Measurements from ENCODE around the gene MPC2. TPM values are rescaled to one million over a fixed set of nuclear protein-coding genes. Genes with fewer than 3 reads are reported as not detected.

The MPC2 gene
- total and polyA plus RNA-seq, 7 donors: 94.0 to 207 (median 153) TPM

DNA sequence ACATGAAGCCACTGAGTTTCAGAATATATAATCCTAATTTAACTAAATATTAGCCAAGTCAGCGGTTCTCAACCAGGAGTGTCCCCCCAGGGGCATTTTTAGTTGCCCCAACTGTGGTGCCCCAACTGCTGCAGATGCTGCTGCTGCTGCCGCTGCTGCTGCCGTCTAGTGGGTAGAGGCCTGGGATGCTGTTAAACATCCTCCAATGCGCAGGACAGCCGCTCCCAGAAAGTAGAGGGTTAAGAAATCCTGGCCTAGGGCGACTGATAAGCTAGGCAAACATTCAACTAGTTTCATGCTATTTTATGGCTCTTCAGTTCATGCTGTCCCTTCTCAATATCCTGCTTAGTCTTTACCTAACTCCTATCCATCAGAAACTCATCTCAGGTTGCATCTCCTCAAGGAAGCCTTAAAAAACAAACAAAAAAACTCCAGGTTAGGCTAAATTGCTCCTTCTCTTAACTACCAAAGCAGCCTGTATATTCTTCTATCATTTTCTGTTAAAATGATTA, 10.3 kb downstream of the MPC2 start:
- no peak for DNase-seq
- TF ChIP-seq, protein P1, sequence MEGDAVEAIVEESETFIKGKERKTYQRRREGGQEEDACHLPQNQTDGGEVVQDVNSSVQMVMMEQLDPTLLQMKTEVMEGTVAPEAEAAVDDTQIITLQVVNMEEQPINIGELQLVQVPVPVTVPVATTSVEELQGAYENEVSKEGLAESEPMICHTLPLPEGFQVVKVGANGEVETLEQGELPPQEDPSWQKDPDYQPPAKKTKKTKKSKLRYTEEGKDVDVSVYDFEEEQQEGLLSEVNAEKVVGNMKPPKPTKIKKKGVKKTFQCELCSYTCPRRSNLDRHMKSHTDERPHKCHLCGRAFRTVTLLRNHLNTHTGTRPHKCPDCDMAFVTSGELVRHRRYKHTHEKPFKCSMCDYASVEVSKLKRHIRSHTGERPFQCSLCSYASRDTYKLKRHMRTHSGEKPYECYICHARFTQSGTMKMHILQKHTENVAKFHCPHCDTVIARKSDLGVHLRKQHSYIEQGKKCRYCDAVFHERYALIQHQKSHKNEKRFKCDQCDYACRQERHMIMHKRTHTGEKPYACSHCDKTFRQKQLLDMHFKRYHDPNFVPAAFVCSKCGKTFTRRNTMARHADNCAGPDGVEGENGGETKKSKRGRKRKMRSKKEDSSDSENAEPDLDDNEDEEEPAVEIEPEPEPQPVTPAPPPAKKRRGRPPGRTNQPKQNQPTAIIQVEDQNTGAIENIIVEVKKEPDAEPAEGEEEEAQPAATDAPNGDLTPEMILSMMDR (IDR thresholded peaks at IDR 0.05): no peak
- intact Hi-C loops (cut with DNase I): loop anchor here in 1 of 2 donors (5.0 kb wide), 1 partner anchor 104 kb away; no protein-coding TSS in a partner anchor
- Histone ChIP-seq H3K4me1 (peaks cover 70% of the 10 kb centered on the region), H3K36me3 (ENCODE audit: insufficient read depth in 1 of 2, low read depth in 1 of 2) (peaks cover 0 to 5% of the 10 kb centered on the region in 2 donors), H3K4me3 (no peak overlapping the region), H3K27ac (no peak overlapping the region), H3K9me3 (no peaks in the 10 kb centered on the region), H3K27me3 (ENCODE audit: insufficient read depth in 3 of 3, low read length in 2 of 3) (no peaks in the 10 kb centered on the region)
- ATAC-seq: no peak
- WGBS, 3 donors: 80 to 85% (median 80%) methylated on average over 6 of the region's 6 CpGs

DNA sequence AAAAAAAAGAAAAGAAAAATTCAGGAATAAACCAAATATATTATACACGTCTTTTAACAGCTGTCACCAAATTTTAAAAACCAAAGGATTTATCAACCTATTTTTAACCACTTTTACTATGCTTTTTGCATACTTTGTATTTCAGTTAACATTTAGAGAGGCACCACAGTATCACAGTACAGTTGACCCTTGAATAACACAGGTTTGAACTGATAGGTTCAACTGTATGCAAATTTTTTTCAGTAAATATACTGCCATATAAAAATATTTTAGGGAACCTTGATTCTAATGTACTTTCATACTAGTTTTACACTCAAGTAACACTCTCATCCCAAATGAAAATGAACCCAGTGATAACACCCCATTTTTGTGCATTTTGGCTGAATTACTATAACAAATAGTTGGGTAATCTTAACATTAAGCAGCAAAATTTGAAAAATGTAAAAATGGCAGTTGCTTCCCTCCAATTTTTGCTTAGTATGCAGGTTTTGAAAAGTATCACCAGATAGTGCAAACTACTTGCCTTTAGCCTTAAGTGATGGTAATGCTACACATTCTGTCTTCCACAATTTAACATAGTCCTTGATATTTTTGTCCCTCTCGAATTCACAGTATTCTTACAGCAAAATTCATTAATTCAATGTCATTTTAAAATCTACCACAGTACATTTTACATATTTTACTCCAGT, 12.2 kb downstream of the MPC2 start:
- H3K4me3 ChIP-seq: no peak overlapping the region
- ATAC-seq (no peak), DNase-seq (no peak)
- TF ChIP-seq, protein P1 (IDR thresholded peaks at IDR 0.05): no peak
- no peaks in the 10 kb centered on the region for H3K27me3 ChIP-seq (ENCODE audit: insufficient read depth in 3 of 3, low read length in 2 of 3)
- WGBS, 3 donors: 81 to 90% (median 81%) methylated on average over 2 of the region's 2 CpGs
- peak overlapping the region; percentile 83 for H3K27ac ChIP-seq
- intact Hi-C loops (cut with DNase I): loop anchor here in 1 of 2 donors (5.0 kb wide), 1 partner anchor 102 kb away; no protein-coding TSS in a partner anchor
- H3K36me3 ChIP-seq (ENCODE audit: insufficient read depth in 1 of 2, low read depth in 1 of 2): peaks cover 0 to 9% of the 10 kb centered on the region in 2 donors
- H3K9me3 ChIP-seq: no peaks in the 10 kb centered on the region
- peaks cover 65% of the 10 kb centered on the region for H3K4me1 ChIP-seq

DNA sequence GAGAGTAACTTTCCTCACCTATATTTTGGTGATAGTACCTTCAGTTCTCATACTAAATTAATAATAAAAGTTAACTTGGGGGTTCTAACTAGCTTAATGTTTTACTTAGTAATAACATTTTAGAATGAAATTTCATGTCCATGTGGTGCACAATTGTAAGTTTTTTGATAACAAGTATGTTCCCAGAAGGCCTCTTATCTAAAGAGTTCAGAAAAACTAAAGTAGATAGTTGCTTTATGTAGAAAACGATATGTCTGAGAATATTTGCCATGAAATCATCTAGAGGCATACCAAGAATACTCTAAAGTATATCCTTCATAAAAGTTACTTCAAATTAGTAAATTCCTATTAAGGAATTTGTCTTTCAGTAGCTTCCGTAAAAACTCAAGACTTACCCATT, 12.8 kb downstream of the MPC2 start:
- TF ChIP-seq, protein P1 (IDR thresholded peaks at IDR 0.05): no peak
- DNase-seq (no peak), ATAC-seq (no peak)
- no peaks in the 10 kb centered on the region for H3K27me3 ChIP-seq (ENCODE audit: insufficient read depth in 3 of 3, low read length in 2 of 3)
- intact Hi-C loops (cut with DNase I): no loop called here
- no peaks in the 10 kb centered on the region for H3K9me3 ChIP-seq
- H3K4me1 ChIP-seq: peaks cover 59% of the 10 kb centered on the region
- 88 to 93% (median 89%) methylated on average over 2 of the region's 2 CpGs for WGBS, 3 donors
- no peak overlapping the region for H3K4me3 ChIP-seq
- peak overlapping the region; percentile 83 for H3K27ac ChIP-seq
- peaks cover 0 to 15% of the 10 kb centered on the region in 2 donors for H3K36me3 ChIP-seq (ENCODE audit: insufficient read depth in 1 of 2, low read depth in 1 of 2)

DNA sequence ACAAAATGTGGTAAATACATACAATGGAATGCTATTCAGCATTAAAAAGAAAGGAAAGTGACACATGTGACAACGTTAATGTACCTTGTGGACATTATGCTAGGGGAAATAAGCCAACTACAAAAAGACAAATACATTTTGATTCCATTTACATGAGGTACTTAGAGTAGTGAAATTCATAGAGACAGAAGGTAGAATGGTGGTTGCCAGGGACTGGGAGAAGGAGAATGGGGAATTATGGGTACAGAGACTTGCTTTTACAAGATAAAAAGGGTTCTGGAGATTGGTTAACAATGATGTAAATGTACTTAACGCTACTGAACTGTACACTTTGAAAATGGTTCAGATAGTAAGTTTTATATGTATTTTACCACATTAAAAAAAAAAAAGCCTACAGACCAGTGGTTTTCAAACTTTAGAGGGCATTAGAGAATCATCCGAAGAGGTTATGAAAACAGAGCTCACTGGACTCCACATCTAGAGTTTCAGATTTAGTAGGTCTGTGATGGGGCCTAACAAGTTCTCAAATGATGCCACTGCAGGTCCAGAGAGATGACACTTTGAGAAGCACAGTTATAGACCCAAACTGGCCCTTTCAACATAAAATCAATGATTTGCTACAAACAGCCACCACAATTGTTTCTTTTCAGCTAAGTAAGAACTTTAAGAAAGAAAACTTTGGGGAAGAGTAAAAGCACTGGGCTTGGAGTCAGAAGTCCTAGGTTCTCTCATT, 13.4 kb downstream of the MPC2 start:
- ATAC-seq: no peak
- Histone ChIP-seq H3K27me3 (ENCODE audit: insufficient read depth in 3 of 3, low read length in 2 of 3) (no peaks in the 10 kb centered on the region), H3K9me3 (no peaks in the 10 kb centered on the region), H3K36me3 (ENCODE audit: insufficient read depth in 1 of 2, low read depth in 1 of 2) (peaks cover 0 to 19% of the 10 kb centered on the region in 2 donors), H3K4me3 (peak overlapping the region; percentile 59), H3K4me1 (peaks cover 54% of the 10 kb centered on the region), H3K27ac (peak overlapping the region; percentile 83)
- TF ChIP-seq, protein P1 (IDR thresholded peaks at IDR 0.05): no peak
- WGBS, 3 donors: 67 to 73% (median 73%) methylated on average over 3 of the region's 3 CpGs
- intact Hi-C loops (cut with DNase I): no loop called here
- no peak for DNase-seq

Data from psoas muscle (tissue), 8 donors.